SKM-1 (cell line): ENCODE data around the gene KLHL21.
A peak's percentile ranks its signal among the peaks of the same experiment; 100 is the strongest.

Experiments
- DNase-seq: peaks from one replicate; lab custom pipeline; 2025; ENCODE audit not compliant: unreplicated experiment; lab: John Stamatoyannopoulos, UW

KLHL21 gene

GRCh38 chr1:6554907-6555778 lies 47.5 kb downstream of the KLHL21 start, which contains the start of gene TAS1R1:
TSS of gene TAS1R1 (plus strand) at chr1:6555307. CDS start at chr1:6555374, 67 bp downstream.
- DNase-seq, result no peak

GRCh38 chr1:6554031-6554906 lies 48.4 kb downstream of the KLHL21 start, which contains the start of gene NOL9:
TSS of gene NOL9 (minus strand) at chr1:6554513. CDS start at chr1:6554502, 11 bp downstream.
- peak; percentile 72 for DNase-seq

GRCh38 chr1:6547301-6547700 lies 55.4 kb downstream of the KLHL21 start:
- no peak for DNase-seq

- DNase-seq, result no peak
Observed at GRCh38 chr1:6546326-6546725, 56.3 kb downstream of the KLHL21 start.

GRCh38 chr1:6545276-6546112 lies 57.2 kb downstream of the KLHL21 start:
- DNase-seq, result no peak

- no peak for DNase-seq
Observed at GRCh38 chr1:6544831-6545230, 57.8 kb downstream of the KLHL21 start.
